Measurements from ENCODE around the gene SMAD9. TPM values are rescaled to one million over a fixed set of nuclear protein-coding genes. Genes with fewer than 3 reads are reported as not detected.

The SMAD9 gene
- total RNA-seq, 4 donors from 2014 or later = 83.0 to 110 (median 102) TPM

DNA sequence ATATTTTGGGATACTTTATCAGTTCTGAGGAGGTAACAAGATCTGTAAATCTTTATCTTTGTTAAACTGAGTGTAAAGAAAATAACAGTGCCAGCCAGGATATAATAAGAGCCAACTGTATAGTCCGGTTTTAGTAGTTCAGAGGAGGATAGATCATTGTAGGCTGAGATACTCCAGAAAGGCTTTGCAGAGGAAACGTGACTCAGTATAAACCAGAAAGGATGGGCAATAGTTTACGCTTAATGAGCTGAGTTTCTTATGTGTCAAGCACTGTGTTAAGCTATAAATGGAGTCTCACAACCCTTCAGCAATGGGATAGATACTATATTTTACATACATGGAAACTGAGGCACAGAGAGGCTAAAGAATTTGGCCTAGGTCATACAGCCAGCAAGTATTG lies 97.3 kb downstream of the SMAD9 start:
- intact Hi-C loops (cut with DNase I) = no loop called here
- no peak for DNase-seq
- TF ChIP-seq, protein P1, sequence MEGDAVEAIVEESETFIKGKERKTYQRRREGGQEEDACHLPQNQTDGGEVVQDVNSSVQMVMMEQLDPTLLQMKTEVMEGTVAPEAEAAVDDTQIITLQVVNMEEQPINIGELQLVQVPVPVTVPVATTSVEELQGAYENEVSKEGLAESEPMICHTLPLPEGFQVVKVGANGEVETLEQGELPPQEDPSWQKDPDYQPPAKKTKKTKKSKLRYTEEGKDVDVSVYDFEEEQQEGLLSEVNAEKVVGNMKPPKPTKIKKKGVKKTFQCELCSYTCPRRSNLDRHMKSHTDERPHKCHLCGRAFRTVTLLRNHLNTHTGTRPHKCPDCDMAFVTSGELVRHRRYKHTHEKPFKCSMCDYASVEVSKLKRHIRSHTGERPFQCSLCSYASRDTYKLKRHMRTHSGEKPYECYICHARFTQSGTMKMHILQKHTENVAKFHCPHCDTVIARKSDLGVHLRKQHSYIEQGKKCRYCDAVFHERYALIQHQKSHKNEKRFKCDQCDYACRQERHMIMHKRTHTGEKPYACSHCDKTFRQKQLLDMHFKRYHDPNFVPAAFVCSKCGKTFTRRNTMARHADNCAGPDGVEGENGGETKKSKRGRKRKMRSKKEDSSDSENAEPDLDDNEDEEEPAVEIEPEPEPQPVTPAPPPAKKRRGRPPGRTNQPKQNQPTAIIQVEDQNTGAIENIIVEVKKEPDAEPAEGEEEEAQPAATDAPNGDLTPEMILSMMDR (IDR thresholded peaks at IDR 0.05) = no peak
- no peak for TF ChIP-seq POLR2A (IDR thresholded peaks at IDR 0.05)
- Histone ChIP-seq H3K27ac (no peak overlapping the region), H3K27me3 (no peaks in the 10 kb centered on the region), H3K9me3 (no peaks in the 10 kb centered on the region), H3K36me3 (no peaks in the 10 kb centered on the region), H3K4me3 (replicated peaks in 1 of 3) (no peak overlapping the region), H3K4me1 (peaks cover 8 to 17% of the 10 kb centered on the region in 2 donors)
- WGBS, 2 donors = 82 to 86% methylated on average over 3 of the region's 3 CpGs

DNA sequence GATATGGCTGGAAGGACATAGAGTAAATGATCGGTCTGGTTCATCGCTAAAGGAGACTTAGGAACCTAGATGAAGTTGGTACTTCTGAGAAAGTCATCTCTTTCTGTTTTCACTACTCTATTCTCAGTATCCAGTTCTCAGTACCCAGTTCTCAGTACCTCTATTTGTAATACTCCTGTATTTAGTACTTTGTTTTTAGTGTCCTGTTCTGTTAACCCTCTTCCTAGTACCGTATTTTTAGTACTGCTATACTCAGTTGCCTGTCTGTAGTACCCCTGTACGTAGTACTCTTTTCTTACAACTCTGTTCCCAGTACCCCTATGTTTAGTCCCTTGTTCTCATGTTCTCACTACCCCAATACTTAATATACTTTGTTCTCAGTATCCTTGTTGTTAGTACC lies 99.8 kb downstream of the SMAD9 start:
- DNase-seq = no peak
- intact Hi-C loops (cut with DNase I) = no loop called here
- Histone ChIP-seq H3K36me3 (no peaks in the 10 kb centered on the region), H3K4me1 (peaks cover 8 to 17% of the 10 kb centered on the region in 2 donors), H3K9me3 (no peaks in the 10 kb centered on the region), H3K4me3 (replicated peaks in 1 of 3) (peak overlapping the region in 1 of 3 donors; percentile 92), H3K27me3 (no peaks in the 10 kb centered on the region), H3K27ac (no peak overlapping the region)
- WGBS, 2 donors = 55 to 65% methylated on average over 4 of the region's 4 CpGs
- no peak for TF ChIP-seq POLR2A (IDR thresholded peaks at IDR 0.05)
- TF ChIP-seq, protein P1 (IDR thresholded peaks at IDR 0.05) = no peak

DNA sequence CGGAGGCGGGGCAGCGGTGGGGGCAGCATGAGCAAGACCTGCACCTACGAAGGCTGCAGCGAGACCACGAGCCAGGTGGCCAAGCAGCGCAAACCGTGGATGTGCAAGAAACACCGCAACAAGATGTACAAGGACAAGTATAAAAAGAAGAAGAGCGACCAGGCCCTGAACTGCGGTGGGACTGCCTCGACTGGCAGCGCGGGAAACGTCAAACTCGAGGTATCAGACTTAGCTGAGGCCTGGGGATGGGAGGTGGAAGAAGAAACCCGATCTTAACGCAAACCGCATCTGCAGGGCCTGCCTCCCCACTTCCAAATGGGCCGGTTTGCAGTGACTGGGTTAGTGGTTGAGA lies 100.3 kb downstream of the SMAD9 start:
- H3K27me3 ChIP-seq = no peaks in the 10 kb centered on the region
- TF ChIP-seq, protein P1 (IDR thresholded peaks at IDR 0.05) = no peak
- TF ChIP-seq POLR2A (IDR thresholded peaks at IDR 0.05) = no peak
- no peaks in the 10 kb centered on the region for H3K9me3 ChIP-seq
- H3K36me3 ChIP-seq = no peaks in the 10 kb centered on the region
- 0 to 2% methylated on average over 18 to 20 of the region's 20 CpGs for WGBS, 2 donors
- peak overlapping the region; percentile 61 to 92 (median 78) for H3K4me3 ChIP-seq (replicated peaks in 1 of 3)
- H3K27ac ChIP-seq = peak overlapping the region in 1 of 3 donors; percentile 60
- peak in 1 of 2 donors; percentile 12 for DNase-seq
- peaks cover 8 to 17% of the 10 kb centered on the region in 2 donors for H3K4me1 ChIP-seq
- intact Hi-C loops (cut with DNase I) = no loop called here

DNA sequence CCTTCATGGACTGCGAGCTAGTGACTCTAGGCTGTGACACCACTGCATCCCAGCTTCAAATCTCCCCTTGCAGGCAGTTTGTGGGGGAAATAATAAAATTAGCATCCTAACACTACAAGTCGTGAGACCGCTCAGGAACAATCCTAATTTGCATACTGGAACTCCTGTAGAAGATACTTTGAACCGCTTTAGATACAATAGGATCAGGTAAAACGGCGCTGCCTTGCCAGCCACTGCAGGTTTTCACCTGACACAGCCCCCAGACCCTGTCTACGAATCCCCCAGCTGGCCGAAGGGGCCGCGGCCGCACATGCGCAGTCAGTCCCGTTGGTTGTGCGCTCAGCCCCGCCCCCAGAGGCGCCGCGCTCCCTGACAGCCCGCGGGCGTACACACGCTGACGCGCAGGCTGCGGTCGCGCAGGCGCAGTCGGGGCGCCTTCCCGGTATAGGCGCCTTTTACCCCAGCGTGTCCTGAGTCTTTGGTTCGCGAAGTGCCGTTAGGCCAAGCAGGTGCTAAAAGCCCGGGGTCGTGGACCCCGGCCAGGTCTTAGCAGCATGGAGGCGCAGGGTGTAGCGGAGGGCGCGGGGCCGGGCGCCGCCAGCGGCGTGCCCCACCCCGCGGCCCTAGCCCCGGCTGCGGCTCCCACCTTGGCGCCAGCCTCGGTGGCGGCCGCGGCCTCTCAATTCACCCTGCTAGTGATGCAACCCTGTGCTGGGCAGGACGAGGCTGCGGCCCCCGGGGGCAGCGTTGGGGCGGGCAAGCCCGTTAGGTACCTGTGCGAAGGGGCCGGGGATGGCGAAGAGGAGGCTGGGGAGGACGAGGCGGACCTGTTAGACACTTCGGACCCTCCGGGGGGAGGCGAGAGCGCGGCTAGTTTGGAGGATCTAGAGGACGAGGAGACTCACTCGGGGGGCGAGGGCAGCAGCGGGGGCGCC lies 101.0 kb downstream of the SMAD9 start, which contains the start of gene RFXAP:
Gene RFXAP (plus strand): TSS at position 419 of the 935 bp plus-strand sequence. CDS start 136 bp downstream, at position 555.
- intact Hi-C loops (cut with DNase I) = no loop called here
- 0 to 1% methylated on average over 15 to 34 of the region's 78 CpGs for WGBS, 2 donors
- H3K9me3 ChIP-seq = no peaks in the 10 kb centered on the region
- H3K27me3 ChIP-seq = no peaks in the 10 kb centered on the region
- peak within 1 kb of the TSS in 2 of 3 donors; percentile 60 to 66 for H3K27ac ChIP-seq
- H3K36me3 ChIP-seq = no peaks in the 10 kb centered on the region
- peak; percentile 89 for DNase-seq
- peaks cover 8 to 17% of the 10 kb centered on the region in 2 donors for H3K4me1 ChIP-seq
- TF ChIP-seq, protein P1 (IDR thresholded peaks at IDR 0.05) = peak in 3 of 6 experiments; percentile 2 to 26 (median 18)
- peak in 1 of 2 donors; percentile 73 for TF ChIP-seq POLR2A (IDR thresholded peaks at IDR 0.05)
- H3K4me3 ChIP-seq (replicated peaks in 1 of 3) = peak within 1 kb of the TSS; percentile 61 to 92 (median 78)

Measured in thyroid gland (tissue), 4 donors.